GM04504 (cell line): ENCODE data around the gene NYAP1.
"Not testable (repeated sequence)": the region's sequence is repeated elsewhere in the genome, so short reads cannot be mapped to it uniquely, and the experiment has no call there.

Experiments
- DNase-seq: peaks from one replicate; pipeline ENCODE4 v3.0.0-alpha.2; 2012; ENCODE audit warnings: low read depth

The NYAP1 gene

DNA sequence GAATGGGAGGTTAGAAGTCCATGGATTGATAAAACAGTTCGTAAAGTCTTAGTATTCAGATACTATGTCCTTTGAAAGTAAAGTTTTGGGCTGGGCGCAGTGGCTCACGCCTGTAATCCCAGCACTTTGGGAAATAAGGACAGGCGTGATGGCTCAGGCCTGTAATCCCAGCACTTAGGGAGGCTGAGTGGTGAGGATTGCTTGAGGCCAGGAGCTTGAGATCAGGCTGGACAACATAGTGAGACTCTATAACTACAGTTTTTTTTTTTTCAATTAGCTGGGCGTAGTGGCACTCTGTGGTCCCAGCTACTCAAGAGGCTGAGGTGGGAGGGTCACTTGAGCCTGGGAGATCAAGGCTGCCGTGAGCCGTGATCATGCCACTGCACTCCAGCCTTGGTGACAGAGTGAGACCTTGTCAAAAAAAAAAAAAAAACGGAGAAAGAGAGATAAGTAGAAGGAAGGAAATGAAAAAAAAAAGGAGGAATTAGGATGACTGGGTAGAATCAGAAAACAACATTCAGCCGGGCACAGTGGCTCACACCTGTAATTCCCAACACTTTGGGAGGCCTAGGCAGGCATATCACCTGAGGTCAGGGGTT is 29.6 kb downstream of the NYAP1 start:
- DNase-seq: no peak

GRCh38 chr7:100515072-100515532 is 31.4 kb downstream of the NYAP1 start:
- DNase-seq: peak; percentile 55

DNA sequence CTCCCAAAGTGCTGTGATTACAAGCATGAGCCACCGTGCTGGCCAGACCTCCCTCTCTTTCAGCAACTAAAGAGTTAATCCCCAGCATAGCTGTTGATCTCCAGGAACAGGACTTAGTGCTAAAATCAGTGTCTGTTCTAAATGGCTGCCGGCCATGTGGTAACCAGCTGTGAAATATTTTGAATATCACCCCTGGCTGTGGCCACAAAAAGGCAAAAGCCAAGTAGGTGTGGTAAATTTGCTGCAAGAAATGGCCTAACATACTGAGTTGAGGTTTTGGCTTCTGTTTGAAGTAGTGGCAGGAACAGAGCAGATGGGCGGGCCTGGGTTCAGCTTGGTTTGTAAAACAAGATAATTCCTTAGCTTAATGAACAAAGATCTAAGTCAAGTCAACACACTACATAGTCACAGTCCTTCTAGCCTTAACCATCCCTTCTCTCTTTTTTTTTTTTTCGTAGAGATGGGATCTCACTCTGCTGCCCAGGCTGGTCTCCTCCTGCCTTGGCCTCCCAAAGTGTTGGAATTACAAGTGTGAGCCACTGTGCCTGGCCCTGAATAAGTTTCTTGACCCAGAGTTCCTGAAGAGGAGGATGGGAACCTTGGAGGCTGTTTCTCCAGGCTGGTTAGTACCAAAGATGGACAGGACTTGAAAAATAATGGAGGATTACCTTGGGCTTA is 32.5 kb downstream of the NYAP1 start:
- DNase-seq: peak; percentile 93

- DNase-seq: no peak
Measured at GRCh38 chr7:100517305-100517704, 33.6 kb downstream of the NYAP1 start.

GRCh38 chr7:100519580-100519979 is 35.9 kb downstream of the NYAP1 start:
- DNase-seq: no peak

DNA sequence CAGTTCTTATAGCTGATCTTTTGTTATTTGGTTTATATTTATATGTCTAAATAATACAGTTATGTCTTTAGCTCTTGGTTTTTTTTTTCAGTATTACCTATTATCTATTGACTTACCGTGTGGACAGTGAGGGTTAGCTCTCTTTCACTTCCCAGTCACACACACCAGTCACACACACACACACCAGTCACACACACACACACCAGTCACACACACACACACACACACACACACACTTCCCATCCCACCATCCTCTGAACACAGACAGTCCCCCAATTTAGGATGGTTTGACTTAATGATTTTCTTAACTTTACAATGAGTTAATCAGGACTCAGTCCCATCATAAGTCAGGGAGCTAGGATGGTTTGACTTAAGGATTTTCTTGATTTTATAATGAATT is 36.4 kb downstream of the NYAP1 start:
- DNase-seq: no peak

- no peak for DNase-seq
Measured at GRCh38 chr7:100521076-100521475, 37.3 kb downstream of the NYAP1 start.

GRCh38 chr7:100521909-100522593 is 38.3 kb downstream of the NYAP1 start:
- not testable (repeated sequence) for DNase-seq

- DNase-seq: not testable (repeated sequence)
Measured at GRCh38 chr7:100523192-100523591, 39.5 kb downstream of the NYAP1 start.

- not testable (repeated sequence) for DNase-seq
Measured at GRCh38 chr7:100528108-100528866, 44.6 kb downstream of the NYAP1 start.

DNA sequence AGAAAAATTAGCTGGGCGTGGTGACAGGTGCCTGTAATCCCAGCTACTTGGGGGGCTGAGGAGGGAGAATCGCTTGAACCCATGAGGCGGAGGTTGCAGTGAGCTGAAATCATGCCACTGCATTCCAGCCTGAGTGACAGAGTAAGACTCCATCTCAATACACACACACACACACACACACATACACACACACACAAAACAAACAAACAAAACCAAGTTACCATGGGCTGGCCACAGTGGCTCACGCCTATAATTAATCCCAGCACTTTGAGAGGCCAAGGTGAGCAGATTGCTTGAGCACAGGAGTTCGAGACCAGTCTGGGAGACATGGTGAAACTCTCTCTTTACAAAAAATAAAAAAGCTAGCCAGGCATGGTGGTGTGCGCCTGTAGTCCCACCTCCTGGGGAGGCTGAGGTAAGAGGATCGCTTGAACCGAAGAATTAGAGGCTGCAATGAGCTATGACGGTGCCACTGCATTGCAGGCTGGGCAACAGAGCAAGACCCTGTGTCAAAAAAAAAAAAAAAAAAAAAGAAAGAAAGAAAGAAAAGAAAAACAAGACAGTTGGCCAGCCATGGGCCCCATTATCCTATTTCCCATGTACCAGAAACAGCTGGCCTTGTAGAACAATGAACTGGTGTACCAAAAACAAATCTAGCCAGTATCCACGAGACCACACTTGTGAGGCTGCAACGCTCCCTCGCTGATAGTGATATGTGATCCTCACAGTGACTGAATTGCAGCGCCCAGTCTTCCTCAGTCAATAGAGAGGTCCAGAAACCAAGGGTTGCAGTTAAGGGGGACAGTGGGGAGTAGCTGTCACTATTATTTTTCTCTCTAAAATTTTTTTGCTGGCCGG is 48.7 kb downstream of the NYAP1 start:
- no peak for DNase-seq

- DNase-seq: not testable (repeated sequence)
Measured at GRCh38 chr7:100535982-100536381, 52.3 kb downstream of the NYAP1 start.

- DNase-seq: not testable (repeated sequence)
Measured at GRCh38 chr7:100536695-100537094, 53.0 kb downstream of the NYAP1 start.

DNA sequence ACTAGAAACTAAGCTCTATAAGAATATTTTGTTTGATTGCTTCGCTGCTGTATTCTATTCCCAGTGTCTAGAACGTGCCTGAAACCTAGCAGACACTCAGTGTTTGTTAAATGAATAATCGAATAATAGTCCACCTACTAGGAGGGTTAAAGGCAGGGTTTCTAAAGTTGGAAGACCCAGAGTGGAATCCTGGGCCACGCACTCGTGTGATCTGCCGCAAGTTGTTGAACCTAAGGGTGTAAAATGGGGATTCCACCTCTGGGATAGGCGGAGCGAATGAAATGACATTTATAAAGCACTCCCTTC is 54.6 kb downstream of the NYAP1 start:
- no peak for DNase-seq

DNA sequence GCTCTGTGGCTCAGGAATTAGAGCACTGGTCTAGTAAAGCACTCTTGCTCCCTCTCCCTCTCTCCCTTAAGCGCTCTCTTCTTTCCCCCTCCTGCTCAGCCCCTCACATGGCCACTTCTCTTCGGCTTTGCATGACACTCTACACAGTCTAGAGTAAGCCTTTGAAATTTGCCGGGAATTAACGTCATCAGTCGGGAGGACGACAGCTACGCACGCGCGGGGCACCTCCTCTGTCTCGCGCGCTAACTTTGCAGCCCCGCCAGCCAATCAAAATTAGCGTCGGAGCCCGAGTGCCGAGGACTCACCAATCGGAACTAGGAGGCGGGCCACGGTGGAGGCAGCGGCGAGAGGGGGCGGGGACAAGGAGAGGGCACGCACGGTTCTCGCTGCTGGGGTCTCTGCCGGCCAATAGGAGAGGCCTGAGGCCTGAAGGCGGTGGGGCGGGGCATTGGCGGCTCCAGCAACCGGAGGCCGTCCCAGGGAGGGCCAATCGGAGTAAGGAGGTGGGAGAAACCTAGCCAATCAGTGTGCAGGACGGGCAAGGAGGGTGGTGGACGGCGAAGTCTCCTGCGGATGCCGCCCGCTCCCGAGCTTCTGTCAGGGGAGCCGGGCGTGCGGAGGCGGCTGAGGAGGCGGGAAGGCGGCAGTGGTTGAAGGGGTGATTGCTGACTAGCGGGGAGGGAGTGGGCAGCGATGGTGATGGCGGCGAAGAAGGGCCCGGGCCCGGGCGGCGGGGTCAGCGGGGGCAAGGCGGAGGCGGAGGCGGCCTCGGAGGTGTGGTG is 55.1 kb downstream of the NYAP1 start, which contains the start of gene AGFG2:
TSS of gene AGFG2 (plus strand) at position 550 of the 782 bp plus-strand sequence. CDS start at position 694, 144 bp downstream.
- DNase-seq: peak; percentile 100

DNA sequence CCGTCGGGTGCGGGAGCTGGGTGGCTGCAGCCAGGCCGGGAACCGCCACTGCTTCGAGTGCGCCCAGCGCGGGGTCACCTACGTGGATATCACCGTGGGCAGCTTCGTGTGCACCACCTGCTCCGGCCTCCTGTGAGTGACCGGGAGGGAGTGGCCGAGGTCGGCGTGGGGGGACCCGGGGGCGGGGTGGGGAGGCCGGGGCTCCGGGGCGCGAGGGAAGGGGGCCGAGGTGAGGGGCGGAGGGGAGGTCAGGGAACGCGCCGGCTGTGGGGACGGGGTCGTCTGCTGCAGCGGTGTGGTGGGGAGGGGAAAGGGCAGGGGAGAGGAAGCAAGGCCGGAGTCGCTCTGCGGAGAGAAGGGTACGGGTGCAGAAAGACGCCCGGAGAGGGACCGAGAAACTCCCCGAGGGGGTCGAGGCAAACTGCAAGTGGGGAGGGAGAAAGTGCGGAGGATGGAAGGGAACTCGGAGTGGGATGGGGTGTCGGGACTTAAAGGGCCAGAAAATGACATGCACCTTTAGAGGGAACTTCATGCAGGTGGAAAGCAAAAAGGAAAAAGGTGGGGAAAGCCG is 55.8 kb downstream of the NYAP1 start:
- no peak for DNase-seq

- no peak for DNase-seq
Measured at GRCh38 chr7:100540073-100540723, 56.5 kb downstream of the NYAP1 start.

DNA sequence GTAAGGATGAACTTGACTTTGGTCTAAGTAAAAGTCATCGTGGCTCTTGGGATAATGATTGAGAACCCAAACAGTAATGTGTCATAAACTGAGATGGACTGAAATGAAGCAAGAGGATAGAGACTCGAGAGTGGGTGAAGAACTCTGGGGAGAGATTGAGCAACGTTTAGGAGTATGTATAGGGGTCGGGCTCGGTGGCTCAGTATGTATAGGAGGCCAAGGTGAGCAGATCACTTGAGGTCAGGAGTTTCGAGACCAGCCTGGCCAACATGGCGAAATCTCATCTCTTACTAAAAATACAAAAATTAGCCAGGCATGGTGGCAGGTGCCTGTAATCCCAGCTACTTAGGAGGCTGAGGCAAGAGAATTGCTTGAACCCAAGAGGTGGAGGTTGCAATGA is 57.6 kb downstream of the NYAP1 start:
- not testable (repeated sequence) for DNase-seq

GRCh38 chr7:100543586-100543985 is 59.9 kb downstream of the NYAP1 start:
- no peak for DNase-seq

GRCh38 chr7:100544386-100544785 is 60.7 kb downstream of the NYAP1 start:
- DNase-seq: no peak
